ENCODE results near the gene ZNF408. TPM values are rescaled to one million over a fixed set of nuclear protein-coding genes. Genes with fewer than 3 reads are reported as not detected.
A peak's percentile ranks its signal among the peaks of the same experiment; 100 is the strongest.

ZNF408 gene
- polyA plus RNA-seq, 1 donor (not counting 4 experiments of a cell fraction or from before 2014, with no cell fraction given) = 4.0 TPM

- Histone ChIP-seq H3K27ac (ENCODE audit: control insufficient read depth, insufficient read depth, low read length) (no peak overlapping the region), H3K36me3 (ENCODE audit: control insufficient read depth in 2 of 2, extremely low read depth in 1 of 2, insufficient read depth in 2 of 2, low read length in 2 of 2) (no peaks in the 10 kb centered on the region), H4K20me1 (ENCODE audit: control insufficient read depth, extremely low read depth, insufficient read depth, low read length) (no peaks in the 10 kb centered on the region), H2AFZ (ENCODE audit: control insufficient read depth, low read length) (peak overlapping the region; percentile 86), H3K4me2 (ENCODE audit: control insufficient read depth, extremely low read depth, insufficient read depth, low read depth, low read length) (no peak overlapping the region), H3K9ac (ENCODE audit: control insufficient read depth, extremely low read depth, insufficient read depth, low read length) (no peak overlapping the region), H3K9me1 (ENCODE audit: control insufficient read depth, extremely low read depth, insufficient read depth, low read length) (no peaks in the 10 kb centered on the region), H3K27me3 (ENCODE audit: control insufficient read depth, extremely low read depth, insufficient read depth, low read length) (no peaks in the 10 kb centered on the region), H3K4me1 (ENCODE audit: control insufficient read depth, extremely low read depth, insufficient read depth, low read length) (peaks cover 10% of the 10 kb centered on the region), H3K9me3 (ENCODE audit: control insufficient read depth, low read depth, low read length) (no peaks in the 10 kb centered on the region), H3K79me2 (ENCODE audit: control insufficient read depth, insufficient read depth, low read length) (no peaks in the 10 kb centered on the region), H3K4me3 (ENCODE audit: control insufficient read depth in 2 of 3, extremely low read depth in 1 of 3, insufficient read depth in 2 of 3, low read depth in 1 of 3, low read length in 3 of 3) (no peak overlapping the region)
- FAIRE-seq (no peak), DNase-seq (ENCODE audit: low read depth, low spot score) (no peak)
- dilution Hi-C loops (cut with MboI; ENCODE audit: extremely low pct_ligation_motif_present, low sequenced_read_pairs) = no loop called here
- no peak for TF ChIP-seq CTCF (optimal IDR thresholded peaks at IDR 0.05 in 1 of 3, IDR thresholded peaks at IDR 0.05 in 1 of 3, conservative IDR thresholded peaks at IDR 0.05 in 1 of 3; ENCODE audit: extremely low read depth in 1 of 3, insufficient read depth in 2 of 3, low read length in 3 of 3)
- no peak for TF ChIP-seq EZH2 (IDR thresholded peaks at IDR 0.05; ENCODE audit: low read length)
These were observed 17.6 kb downstream of the ZNF408 start for GRCh38 chr11:46718155-46719019.

GRCh38 chr11:46719048-46719542 is 18.3 kb downstream of the ZNF408 start, which contains the start of gene F2:
TSS of gene F2 (plus strand) at chr11:46719213. CDS start at chr11:46719236, 23 bp downstream.
- H3K79me2 ChIP-seq (ENCODE audit: control insufficient read depth, insufficient read depth, low read length) = no peaks in the 10 kb centered on the region
- H3K27me3 ChIP-seq (ENCODE audit: control insufficient read depth, extremely low read depth, insufficient read depth, low read length) = no peaks in the 10 kb centered on the region
- H3K36me3 ChIP-seq (ENCODE audit: control insufficient read depth in 2 of 2, extremely low read depth in 1 of 2, insufficient read depth in 2 of 2, low read length in 2 of 2) = no peaks in the 10 kb centered on the region
- H3K4me1 ChIP-seq (ENCODE audit: control insufficient read depth, extremely low read depth, insufficient read depth, low read length) = peaks cover 9% of the 10 kb centered on the region
- no peaks in the 10 kb centered on the region for H3K9me3 ChIP-seq (ENCODE audit: control insufficient read depth, low read depth, low read length)
- DNase-seq (ENCODE audit: low read depth, low spot score) (no peak), FAIRE-seq (no peak)
- H3K27ac ChIP-seq (ENCODE audit: control insufficient read depth, insufficient read depth, low read length) = no peak within 1 kb of the TSS
- H2AFZ ChIP-seq (ENCODE audit: control insufficient read depth, low read length) = peak within 1 kb of the TSS; percentile 86
- H3K9me1 ChIP-seq (ENCODE audit: control insufficient read depth, extremely low read depth, insufficient read depth, low read length) = no peaks in the 10 kb centered on the region
- dilution Hi-C loops (cut with MboI; ENCODE audit: extremely low pct_ligation_motif_present, low sequenced_read_pairs) = no loop called here
- TF ChIP-seq CTCF (optimal IDR thresholded peaks at IDR 0.05 in 1 of 3, IDR thresholded peaks at IDR 0.05 in 1 of 3, conservative IDR thresholded peaks at IDR 0.05 in 1 of 3; ENCODE audit: extremely low read depth in 1 of 3, insufficient read depth in 2 of 3, low read length in 3 of 3) (no peak), EZH2 (IDR thresholded peaks at IDR 0.05; ENCODE audit: low read length) (no peak)
- H3K4me2 ChIP-seq (ENCODE audit: control insufficient read depth, extremely low read depth, insufficient read depth, low read depth, low read length) = no peak within 1 kb of the TSS
- no peak within 1 kb of the TSS for H3K4me3 ChIP-seq (ENCODE audit: control insufficient read depth in 2 of 3, extremely low read depth in 1 of 3, insufficient read depth in 2 of 3, low read depth in 1 of 3, low read length in 3 of 3)
- no peaks in the 10 kb centered on the region for H4K20me1 ChIP-seq (ENCODE audit: control insufficient read depth, extremely low read depth, insufficient read depth, low read length)
- no peak within 1 kb of the TSS for H3K9ac ChIP-seq (ENCODE audit: control insufficient read depth, extremely low read depth, insufficient read depth, low read length)

All from keratinocyte (primary cell).